GM19328 (cell line): ENCODE results near the gene CFAP221.
"Not testable (repeated sequence)": the region's sequence is repeated elsewhere in the genome, so short reads cannot be mapped to it uniquely, and the experiment has no call there.

Experiments used
- ATAC-seq: cut with Tn5 transposase; IDR thresholded peaks from one replicate; pipeline ENCODE4 v1.9.1; 2021; ENCODE audit warnings: mild to moderate bottlenecking, moderate library complexity; ENCODE audit not compliant: unreplicated experiment

Gene CFAP221

DNA sequence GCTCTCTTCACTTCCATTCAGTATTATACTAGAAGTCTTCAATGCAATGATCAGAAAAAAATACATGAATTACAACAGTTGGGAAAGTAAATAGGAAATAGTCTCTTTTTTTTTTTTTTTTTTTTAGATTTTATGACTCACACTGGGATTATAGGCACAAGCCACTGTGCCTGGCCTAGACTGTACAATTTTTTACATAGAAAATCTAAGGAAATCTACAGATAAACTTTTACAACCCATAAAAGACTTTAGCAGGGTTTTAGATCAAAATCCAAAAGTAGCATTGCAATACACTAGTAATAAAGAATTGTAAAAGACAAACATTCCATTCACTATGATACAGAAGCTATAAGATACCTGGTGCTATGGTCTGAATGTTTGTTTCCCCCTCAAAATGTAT, 39.0 kb downstream of the CFAP221 start:
- no peak for ATAC-seq

DNA sequence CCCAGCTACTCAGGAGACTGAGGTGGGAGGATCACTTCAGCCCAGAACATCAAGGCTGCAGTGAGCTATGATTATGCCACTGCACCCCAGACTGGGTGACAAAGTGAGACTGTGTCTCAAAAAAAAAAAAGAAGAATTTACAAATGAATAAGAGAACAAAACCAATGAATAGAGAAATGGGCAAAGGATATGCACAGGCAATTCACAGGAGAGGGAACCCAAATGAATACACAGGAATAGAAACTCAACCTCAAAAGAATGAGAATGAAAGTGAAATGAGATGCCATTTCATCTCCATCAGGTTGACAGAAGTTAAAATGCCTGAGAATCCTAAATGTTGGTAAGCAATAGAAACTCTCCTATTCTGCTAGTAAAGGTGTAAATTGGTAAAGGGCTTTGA, 40.2 kb downstream of the CFAP221 start:
- ATAC-seq = no peak

DNA sequence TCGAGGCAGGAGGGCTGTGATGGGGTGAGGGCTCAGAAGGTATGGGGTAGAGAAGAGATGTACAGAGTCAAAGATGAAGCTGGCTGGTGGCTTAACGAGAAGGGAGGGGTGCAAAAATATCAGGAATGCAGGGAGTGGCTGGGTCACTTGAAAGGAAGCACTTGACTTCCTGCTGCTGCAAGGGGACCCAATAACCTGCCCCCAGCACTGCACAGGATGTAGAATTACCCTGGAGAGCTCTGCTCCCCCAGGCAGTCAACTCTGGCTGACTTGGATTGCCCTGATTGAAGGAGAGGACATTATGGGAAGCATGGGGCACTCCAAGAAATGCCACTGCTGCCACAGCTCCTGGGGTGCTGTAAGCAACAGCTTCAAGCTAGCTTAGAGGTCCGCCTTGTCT, 41.8 kb downstream of the CFAP221 start:
- no peak for ATAC-seq

DNA sequence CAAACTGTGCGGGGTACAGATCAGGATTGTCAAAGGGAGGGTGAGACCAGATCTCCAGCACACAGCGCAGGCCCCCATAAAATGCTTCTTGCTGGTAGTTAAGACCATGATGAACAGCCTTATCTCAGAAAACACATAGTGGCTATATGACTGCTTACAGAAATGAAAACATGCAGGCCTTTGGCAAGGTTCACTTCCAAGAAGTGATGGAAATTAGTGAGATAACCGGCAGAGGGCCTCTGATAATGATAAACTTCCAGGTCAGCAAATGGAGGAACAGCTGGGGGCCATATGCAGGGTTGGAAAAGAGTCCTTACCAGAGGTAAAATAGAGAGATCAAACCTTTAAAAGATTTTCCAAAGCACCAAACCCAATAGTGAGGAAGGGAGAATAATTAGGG, 46.6 kb downstream of the CFAP221 start:
- no peak for ATAC-seq

DNA sequence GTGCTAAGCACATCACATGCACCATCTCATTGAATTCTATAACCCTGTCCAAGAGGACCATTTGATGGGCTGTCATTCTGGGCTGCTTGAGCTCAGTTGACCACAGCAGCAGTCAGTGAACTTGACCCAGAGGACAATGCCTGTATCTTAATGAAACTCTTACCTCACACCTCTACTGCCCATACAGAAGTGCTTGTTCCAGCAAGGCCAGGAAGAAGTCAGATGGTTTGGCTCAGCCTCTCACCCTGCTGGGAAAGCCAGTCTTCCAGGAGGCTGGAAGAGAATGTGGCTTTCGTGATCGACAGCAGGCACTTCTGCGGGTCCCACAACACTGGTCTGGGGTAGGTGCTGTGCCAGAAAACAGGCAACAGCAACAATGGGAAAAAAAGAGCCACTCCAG, 47.3 kb downstream of the CFAP221 start:
- no peak for ATAC-seq

DNA sequence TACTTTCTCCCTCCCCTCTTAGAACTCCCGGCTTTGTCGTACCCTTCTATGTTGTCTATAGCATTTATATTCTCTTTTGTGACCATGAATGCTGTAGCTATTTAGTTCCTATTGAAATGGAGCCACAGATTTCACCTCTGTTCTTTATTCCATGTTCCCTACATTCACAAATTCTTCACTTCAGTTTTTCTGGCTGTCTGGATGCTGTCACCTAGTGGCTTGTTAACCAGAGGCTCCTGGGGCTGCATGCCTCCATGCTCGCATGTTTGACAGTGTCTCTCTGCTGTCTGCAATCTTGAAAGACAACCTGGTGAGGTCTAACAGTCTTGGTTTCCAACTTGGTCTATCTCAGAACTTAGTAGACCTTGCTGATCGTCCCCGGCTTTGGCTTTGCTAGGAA, 48.2 kb downstream of the CFAP221 start:
- ATAC-seq = no peak

DNA sequence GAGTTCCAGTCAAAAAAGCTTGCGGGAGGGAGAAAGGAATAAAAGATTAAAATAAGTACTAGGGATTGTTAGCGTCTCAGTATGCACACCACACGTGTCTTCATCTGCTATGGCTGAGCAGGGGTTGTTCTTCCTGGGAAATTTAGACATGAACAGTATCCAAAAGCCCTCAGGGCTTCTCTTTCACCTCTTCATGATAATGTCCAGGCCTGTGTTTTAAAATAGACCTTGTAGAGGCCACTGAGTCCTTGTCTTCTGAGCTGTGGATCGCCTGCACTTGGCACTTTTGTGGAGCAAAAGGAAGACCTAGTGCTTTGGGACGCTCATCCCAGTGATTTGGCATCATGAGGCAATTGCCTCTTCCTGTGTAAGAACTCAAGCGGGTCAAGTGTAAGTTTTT, 52.4 kb downstream of the CFAP221 start:
- ATAC-seq = no peak

DNA sequence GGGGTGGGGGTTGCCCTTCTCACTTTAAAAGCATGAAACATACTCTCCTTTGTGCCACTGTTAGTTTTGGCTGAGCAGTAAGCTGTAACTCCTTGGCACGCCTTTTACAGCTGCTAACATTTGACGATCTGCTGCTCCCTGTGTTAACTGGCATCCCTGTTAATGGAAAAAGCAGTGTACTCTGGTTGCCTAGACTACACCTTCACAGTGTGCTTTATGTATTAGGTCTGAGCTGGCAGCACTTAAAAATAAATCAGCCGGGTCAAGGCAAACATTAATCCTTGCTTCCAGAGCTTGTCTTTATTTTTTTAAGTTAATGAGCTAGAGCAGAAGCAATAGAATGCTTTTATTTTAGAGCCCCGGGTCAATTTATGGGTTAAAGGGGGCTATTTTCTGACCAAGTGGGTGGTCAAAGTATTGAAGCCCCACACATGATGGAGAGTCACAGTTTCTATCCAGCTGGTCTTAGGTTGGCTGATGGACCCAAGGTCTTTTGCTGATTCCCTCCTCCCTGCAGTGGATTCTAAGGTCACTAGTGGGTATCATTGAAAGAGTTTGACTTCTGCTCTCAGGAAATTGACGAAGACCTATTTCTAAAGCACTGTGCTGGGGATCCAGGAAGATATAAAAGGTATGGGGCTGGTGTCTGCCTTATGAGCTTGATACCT, 54.5 kb downstream of the CFAP221 start:
- no peak for ATAC-seq

DNA sequence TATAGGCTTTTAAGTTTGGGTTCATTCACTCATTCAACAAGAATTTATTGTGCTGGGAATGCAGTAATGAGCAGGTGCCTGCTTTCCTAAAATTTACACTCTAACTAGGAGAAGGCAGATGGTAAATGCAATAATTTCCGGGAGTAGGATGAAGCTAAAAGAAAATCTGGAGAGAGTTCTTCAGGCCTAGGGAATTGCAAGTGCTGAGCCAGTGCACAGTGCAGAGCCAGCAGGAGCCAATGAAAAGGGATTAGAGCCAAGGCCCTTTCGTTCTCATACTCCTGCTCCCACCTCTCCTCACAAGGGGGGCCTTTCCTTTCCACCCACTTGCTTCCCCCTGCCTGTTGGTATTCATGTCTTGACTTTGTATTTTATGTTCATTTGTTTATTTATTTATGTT, 55.1 kb downstream of the CFAP221 start:
- ATAC-seq = no peak

DNA sequence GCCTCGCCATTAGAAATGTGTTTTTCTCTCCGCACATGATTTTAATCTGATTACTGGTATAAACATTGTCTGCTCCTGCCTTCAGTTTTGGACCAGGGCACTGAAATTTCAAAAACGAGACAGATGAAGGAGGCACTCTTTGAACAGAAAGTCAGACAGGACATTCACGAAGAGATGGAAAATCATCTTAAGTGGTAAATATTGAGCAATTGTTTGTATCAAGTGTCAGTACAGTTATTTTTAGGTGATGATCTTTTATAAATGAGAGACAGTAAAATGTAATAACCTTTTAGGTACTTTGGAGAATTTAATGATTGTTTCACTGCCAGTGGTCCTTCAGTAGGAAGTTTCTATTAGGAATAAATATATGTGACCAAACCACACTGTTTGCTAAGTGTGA, 60.8 kb downstream of the CFAP221 start:
- no peak for ATAC-seq

DNA sequence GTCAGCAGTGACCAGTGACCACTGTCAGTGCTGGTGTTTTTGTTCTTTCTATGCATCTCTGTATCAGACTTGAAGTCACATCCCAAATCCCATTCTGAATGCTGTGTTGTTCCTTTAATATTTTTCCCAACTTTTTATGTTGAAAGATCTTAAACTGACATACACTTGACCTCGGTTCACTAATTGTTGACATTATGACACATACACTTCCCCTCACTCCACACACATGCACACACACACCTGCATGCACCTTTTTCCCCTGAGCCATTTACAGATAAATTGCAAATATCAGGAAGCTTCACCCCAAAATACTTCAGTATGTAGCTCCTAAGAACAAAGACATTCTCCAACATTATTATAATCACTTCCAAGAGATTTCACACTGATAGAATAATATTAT, 62.4 kb downstream of the CFAP221 start:
- ATAC-seq = no peak

DNA sequence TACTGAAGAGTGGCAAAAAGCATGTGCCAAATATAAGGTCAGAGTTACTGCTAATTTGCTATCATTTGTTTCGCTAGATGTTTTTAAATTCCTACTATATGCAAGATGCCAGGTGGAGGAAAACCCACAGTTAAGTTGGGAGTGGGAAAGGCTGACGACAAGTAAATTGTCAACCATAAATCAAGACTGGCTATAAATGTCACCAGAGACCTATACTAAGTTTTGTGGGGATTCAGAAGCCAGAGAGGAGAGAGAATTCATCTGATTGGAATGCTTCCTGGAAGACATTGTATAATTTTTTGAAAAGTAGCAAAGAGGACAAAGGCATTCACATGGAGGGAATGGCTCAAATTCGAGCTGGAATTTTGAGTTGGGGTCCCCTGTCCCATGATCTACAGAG, 64.3 kb downstream of the CFAP221 start:
- ATAC-seq = no peak

DNA sequence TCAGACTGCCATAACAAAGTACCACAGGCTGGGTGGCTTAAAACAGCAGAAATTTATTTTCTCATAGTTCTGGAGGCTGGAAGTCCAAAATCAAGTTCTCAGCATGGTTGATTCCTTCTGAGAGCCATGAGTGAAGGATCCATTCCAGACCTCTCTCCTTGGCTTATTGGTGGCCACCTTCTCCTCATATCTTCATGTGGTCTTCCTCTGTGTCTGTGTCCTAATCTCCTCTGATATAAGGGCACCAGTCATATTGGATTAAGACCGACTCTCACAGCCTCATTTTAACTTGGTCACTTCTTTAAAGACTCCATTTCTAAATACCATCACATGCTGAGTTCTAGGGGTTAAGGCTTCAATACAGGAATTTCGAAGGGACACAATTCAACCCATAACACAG, 65.1 kb downstream of the CFAP221 start:
- no peak for ATAC-seq

DNA sequence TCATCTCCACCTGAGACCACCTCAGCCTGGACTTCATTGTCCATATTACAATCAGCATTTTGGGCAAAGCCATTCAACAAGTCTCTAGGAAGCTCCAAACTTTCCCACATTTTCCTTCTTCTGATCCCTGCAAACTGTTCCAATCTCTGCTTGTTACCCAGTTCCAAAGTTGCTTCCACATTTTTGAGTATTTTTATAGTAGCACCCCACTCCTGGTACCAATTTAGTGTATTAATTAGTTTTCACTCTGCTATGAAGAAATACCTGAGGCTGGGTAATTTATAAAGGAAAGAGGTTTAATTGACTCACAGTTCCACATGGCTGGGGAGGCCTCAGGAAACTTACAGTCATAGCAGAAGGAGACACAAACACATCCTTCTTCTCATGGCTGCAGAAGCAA, 69.9 kb downstream of the CFAP221 start:
- not testable (repeated sequence) for ATAC-seq

DNA sequence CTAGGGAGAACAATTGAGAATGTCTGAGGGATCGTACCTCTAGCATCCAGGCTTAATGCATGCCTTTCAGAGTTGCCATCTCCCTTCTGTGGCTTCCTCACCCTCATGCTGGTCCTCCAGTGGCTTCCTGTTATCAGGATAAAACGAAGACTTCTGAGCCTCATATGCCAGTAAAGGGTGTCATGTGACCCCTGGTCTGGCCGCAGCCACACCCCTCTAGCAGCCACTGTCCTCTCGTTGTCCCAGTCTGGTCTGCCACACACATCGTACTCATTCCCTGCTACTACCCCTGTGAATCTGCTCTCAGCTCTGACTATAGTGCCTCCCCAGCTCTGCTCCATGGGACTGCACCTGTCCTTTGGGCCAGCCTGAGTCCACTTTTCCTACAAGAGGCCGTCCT, 72.2 kb downstream of the CFAP221 start:
- no peak for ATAC-seq

DNA sequence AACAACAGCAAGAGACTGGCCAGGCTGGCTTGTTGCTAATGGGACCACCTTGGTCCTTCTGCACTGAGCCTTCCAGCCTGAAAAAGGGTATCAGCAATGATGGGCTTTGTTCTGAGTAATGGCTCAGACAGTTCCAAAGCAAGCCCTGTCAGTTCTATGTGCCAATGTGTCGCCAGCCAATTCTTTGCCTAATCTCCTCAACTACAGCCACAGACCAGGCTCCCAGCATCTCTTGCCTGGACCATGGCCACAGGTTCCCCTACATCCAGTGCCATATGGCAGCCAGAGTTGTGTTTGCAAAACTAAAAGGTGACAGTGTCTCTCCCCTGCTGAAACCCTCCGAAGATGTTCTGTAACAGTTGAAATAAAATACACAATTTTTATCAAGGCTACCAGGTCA, 73.2 kb downstream of the CFAP221 start:
- ATAC-seq = no peak

DNA sequence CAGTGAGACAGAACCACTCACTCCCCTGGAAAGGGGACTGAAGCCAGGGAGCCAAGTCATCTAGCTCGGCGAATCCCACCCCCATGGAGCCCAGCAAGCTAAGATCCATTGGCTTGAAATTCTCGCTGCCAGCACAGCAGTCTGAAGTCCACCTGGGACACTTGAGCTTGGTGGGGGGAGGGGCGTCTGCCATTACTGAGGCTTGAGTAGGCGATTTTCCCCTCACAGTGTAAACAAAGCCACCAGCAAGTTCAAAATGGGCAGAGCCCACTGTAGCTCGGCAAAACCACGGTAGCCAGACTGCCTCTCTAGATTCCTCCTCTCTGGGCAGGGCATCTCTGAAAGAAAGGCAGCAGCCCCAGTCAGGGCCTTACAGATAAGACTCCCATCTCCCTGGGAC, 74.5 kb downstream of the CFAP221 start:
- ATAC-seq = not testable (repeated sequence)

DNA sequence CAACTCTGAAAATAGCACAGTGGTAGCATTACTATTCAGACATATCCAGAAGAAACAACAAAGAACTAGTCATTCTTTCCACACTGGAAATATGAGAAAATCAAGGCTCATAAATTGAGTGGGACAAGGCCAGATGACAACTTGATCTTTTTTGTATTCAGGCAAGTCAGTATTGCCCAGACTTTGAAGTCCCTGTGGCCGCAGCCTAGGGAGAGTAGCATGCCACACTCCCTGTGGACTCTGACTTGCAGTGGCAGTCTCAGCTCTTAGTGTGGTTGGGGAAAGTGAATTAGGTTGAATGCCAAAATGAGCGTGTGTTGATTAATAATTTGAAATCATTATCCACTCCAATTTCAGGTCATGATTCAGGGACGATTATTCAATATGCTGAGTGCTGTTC, 81.0 kb downstream of the CFAP221 start:
- no peak for ATAC-seq

DNA sequence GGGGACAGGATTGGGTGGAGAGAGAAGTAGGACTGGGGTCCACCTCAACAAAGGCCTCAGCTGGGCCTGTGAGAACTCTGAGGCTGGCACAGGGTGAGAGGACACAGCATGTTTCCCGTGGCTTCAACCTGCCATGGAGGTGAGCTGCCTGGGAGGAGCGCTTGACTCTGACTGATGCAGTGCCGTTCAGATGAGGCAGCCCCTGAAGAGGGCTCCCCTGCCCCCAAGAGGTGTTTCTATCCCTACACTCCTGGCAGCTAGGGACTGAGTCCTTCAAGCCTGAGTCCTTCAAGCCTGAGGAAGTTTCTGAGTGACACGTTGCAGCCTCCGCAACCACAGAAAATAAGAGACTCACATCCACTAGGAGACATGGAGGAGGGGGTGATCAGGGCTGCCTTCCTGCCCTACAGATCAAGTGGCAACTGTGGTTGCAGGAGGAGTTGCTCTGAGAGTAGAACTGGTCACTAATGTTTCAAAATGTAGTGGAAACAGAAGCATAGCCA, 85.1 kb downstream of the CFAP221 start:
- ATAC-seq = no peak

DNA sequence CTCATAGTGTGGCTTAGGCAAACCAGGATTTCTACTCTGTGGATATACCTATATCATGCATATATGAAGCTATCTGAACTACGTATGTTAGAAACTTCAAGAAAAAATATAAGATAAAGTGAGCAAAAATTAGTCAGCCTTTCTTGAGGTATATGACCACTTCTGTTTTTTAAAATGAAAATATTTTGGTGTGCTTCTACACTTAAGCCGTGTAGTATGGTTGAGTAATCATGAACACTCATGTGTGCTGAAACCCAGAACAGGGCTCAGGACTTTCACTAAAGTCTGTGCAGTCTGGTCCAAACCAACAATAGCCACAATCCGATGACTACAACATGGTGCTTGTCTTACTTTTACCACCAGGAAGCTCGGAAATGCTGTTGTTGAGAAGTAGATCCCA, 85.9 kb downstream of the CFAP221 start:
- no peak for ATAC-seq

DNA sequence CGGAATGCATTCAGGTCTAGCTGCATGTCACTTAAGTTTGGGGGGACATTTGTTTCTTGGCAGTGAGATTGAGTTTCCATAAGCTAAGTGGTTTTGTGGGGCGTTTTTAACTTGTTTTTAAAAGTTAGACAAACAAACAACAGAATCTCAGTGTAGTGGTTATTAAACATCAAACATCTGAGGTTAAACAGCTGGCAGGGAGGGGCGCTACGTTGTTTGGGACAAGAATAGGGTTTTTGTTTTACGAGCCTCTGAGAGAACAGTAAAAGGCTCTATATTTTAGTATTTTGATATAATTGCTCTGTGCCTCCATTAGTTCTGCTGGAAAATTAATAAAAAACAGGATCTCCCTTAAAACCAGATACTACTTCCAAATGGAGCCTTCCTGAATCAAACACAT, 93.1 kb downstream of the CFAP221 start:
- ATAC-seq = no peak

DNA sequence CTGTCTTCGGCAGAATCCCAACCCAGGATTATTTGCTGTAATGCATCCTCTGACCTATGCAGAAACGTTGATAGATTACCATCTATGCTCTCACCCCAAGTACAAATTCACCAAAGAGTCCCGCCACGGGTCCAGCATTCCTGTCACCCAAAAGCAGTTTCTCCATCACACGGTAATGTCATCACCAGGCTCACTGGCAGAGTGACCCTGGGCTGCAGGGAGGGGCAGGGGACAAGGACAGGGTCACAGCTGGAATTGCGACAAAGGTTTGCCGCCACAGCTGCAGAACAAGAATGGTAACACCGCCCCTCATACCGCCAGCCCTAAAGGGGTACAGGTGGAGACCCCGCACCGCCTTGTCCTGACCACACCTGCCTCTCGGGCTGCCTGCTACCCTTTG, 94.0 kb downstream of the CFAP221 start:
- ATAC-seq = no peak
